Breast epithelium (tissue), 4 donors: Measurements from ENCODE around the gene EPS8. TPM values are rescaled to one million over a fixed set of nuclear protein-coding genes. Genes with fewer than 3 reads are reported as not detected.

ENCODE experiments used
- DNase-seq, 2 donors: peaks; one replicate each; pipeline ENCODE4 v3.0.0-alpha.2; 2019; ENCODE audit warnings: low spot score in 2 of 2
- H3K27ac ChIP-seq, 2 donors: fragments of 200-600 bp; sonication (generic) in 1 of 2; one replicate each; pipeline ENCODE4 v1.5.1; 2016 to 2019; ENCODE audit warnings: mild to moderate bottlenecking in 1 of 2
- H3K27me3 ChIP-seq, 2 donors: fragments of 200-600 bp; sonication (generic) in 1 of 2; one replicate each; pipeline versions ENCODE4 v1.5.1 to v1.6.0; 2017 to 2019; ENCODE audit warnings: control low read depth in 1 of 2, mild to moderate bottlenecking in 1 of 2
- H3K36me3 ChIP-seq: fragments of 200-600 bp; one replicate; pipeline ENCODE4 v1.5.1; 2019
- H3K4me1 ChIP-seq, 2 donors: fragments of 200-600 bp; sonication (generic); one replicate each; pipeline ENCODE4 v1.5.1; 2016 to 2019; ENCODE audit warnings: control low read depth in 1 of 2
- H3K4me3 ChIP-seq, 3 donors: fragments of 200-600 bp; sonication (generic); 1 replicate in 2 of 3; 2 replicates in 1 of 3; pipeline ENCODE4 v1.5.1; 2016 to 2019; ENCODE audit warnings: mild to moderate bottlenecking in 3 of 3, moderate library complexity in 2 of 3
- H3K9me3 ChIP-seq, 2 donors: fragments of 200-600 bp; sonication (generic) in 1 of 2; one replicate each; pipeline ENCODE4 v1.5.1; 2016 to 2019; ENCODE audit warnings: control low read depth in 1 of 2
- CTCF ChIP-seq, 3 donors: fragments of 450-650 bp; IDR thresholded peaks; one replicate each; pipeline ENCODE4 v1.5.1; 2016 to 2017; ENCODE audit warnings: antibody characterized with exemption in 3 of 3, mild to moderate bottlenecking in 3 of 3, moderate library complexity in 3 of 3
- POLR2A ChIP-seq: fragments of 450-650 bp; IDR thresholded peaks from one replicate; pipeline ENCODE4 v1.6.1; 2016; ENCODE audit warnings: antibody characterized with exemption, mild to moderate bottlenecking, moderate library complexity
- POLR2AphosphoS5 ChIP-seq, 3 donors: sonication (generic); formaldehyde crosslinking; IDR thresholded peaks; one replicate each; pipeline ENCODE4 v1.6.1; 2017; ENCODE audit warnings: antibody characterized with exemption in 3 of 3
- intact Hi-C: fragments of 100-400 bp; cut with DNase I; formaldehyde crosslinking; loops from one replicate; pipeline ENCODE4 v1.15.1; 2023; ENCODE audit warnings: low total_unique reads
- total RNA-seq, 3 donors: library from RNA; depleted of rRNA; stranded (reverse); fragments of >200 nt; gene quantifications; one replicate each; pipeline ENCODE4 v1.1.0, GENCODE V29; 2016

The EPS8 gene
- total RNA-seq, 3 donors from 2014 or later, result 137 to 244 (median 168) TPM

- H3K4me1 ChIP-seq, result peaks cover 0 to 4% of the 10 kb centered on the region in 2 donors
- intact Hi-C loops, result no loop called here
- no peaks in the 10 kb centered on the region for H3K9me3 ChIP-seq
These were observed 92.0 kb downstream of the EPS8 start for GRCh38 chr12:15697201-15697600.

GRCh38 chr12:15693228-15693911 is 95.8 kb downstream of the EPS8 start:
- TF ChIP-seq POLR2A (no peak), POLR2AphosphoS5 (IDR thresholded peaks at IDR 0.05) (no peak), CTCF (IDR thresholded peaks at IDR 0.05) (no peak)
- no peaks in the 10 kb centered on the region for H3K9me3 ChIP-seq
- DNase-seq, result no peak
- no peaks in the 10 kb centered on the region for H3K27me3 ChIP-seq
- H3K4me3 ChIP-seq, result no peak overlapping the region
- no peaks in the 10 kb centered on the region for H3K4me1 ChIP-seq
- no peak overlapping the region for H3K27ac ChIP-seq
- H3K36me3 ChIP-seq, result no peaks in the 10 kb centered on the region
- intact Hi-C loops, result no loop called here

More at GRCh38 chr12:15697201-15697600, 92.0 kb downstream of the EPS8 start:
- Histone ChIP-seq H3K27me3 (no peaks in the 10 kb centered on the region), H3K27ac (peak overlapping the region; percentile 50 to 72), H3K4me3 (no peak overlapping the region), H3K36me3 (no peaks in the 10 kb centered on the region)
- no peak for TF ChIP-seq POLR2AphosphoS5 (IDR thresholded peaks at IDR 0.05)
- TF ChIP-seq POLR2A, result no peak
- no peak for DNase-seq

GRCh38 chr12:15691388-15691787 is 97.8 kb downstream of the EPS8 start:
- H3K27ac ChIP-seq, result no peak overlapping the region
- H3K9me3 ChIP-seq, result no peaks in the 10 kb centered on the region
- no peak overlapping the region for H3K4me3 ChIP-seq
- intact Hi-C loops, result no loop called here
- H3K4me1 ChIP-seq, result no peaks in the 10 kb centered on the region
- no peaks in the 10 kb centered on the region for H3K27me3 ChIP-seq
- H3K36me3 ChIP-seq, result no peaks in the 10 kb centered on the region
- DNase-seq, result no peak
- no peak for TF ChIP-seq POLR2A
- TF ChIP-seq CTCF (IDR thresholded peaks at IDR 0.05), result no peak
- no peak for TF ChIP-seq POLR2AphosphoS5 (IDR thresholded peaks at IDR 0.05)

- no peak for DNase-seq
- intact Hi-C loops, result no loop called here
- H3K4me1 ChIP-seq, result no peaks in the 10 kb centered on the region
- TF ChIP-seq CTCF (IDR thresholded peaks at IDR 0.05) (no peak), POLR2AphosphoS5 (IDR thresholded peaks at IDR 0.05) (no peak), POLR2A (no peak)
- H3K9me3 ChIP-seq, result no peaks in the 10 kb centered on the region
- no peaks in the 10 kb centered on the region for H3K36me3 ChIP-seq
- no peak overlapping the region for H3K27ac ChIP-seq
- no peaks in the 10 kb centered on the region for H3K27me3 ChIP-seq
- no peak overlapping the region for H3K4me3 ChIP-seq
These were observed 98.9 kb downstream of the EPS8 start for GRCh38 chr12:15690320-15690719.

GRCh38 chr12:15689751-15690191 is 99.4 kb downstream of the EPS8 start:
- Histone ChIP-seq H3K4me3 (no peak overlapping the region), H3K9me3 (no peaks in the 10 kb centered on the region), H3K27ac (no peak overlapping the region), H3K36me3 (no peaks in the 10 kb centered on the region), H3K27me3 (no peaks in the 10 kb centered on the region), H3K4me1 (no peaks in the 10 kb centered on the region)
- TF ChIP-seq CTCF (IDR thresholded peaks at IDR 0.05) (no peak), POLR2AphosphoS5 (IDR thresholded peaks at IDR 0.05) (no peak), POLR2A (no peak)
- intact Hi-C loops, result no loop called here
- DNase-seq, result no peak
